Nephron progenitor cell (in vitro differentiated cells): ENCODE results near the gene ZNF609.

ENCODE experiments used
- DNase-seq: peaks from one replicate; pipeline ENCODE4 v3.0.0; 2021
- H3K27ac Mint-ChIP-seq: 2 replicates; pipeline ENCODE4 v1.8.0; 2021; ENCODE audit warnings: mild to moderate bottlenecking, moderate library complexity, mixed read lengths
- H3K27me3 Mint-ChIP-seq: 2 replicates; pipeline ENCODE4 v1.8.0; 2021; ENCODE audit warnings: mild to moderate bottlenecking, low read depth, mixed read lengths; ENCODE audit not compliant: poor library complexity
- H3K36me3 Mint-ChIP-seq: 2 replicates; pipeline ENCODE4 v1.8.0; 2021; ENCODE audit warnings: low read depth, mixed read lengths
- H3K4me1 Mint-ChIP-seq: 2 replicates; pipeline ENCODE4 v1.8.0; 2021; ENCODE audit warnings: mixed read lengths
- H3K4me3 Mint-ChIP-seq: 2 replicates; pipeline ENCODE4 v1.8.0; 2021; ENCODE audit warnings: mild to moderate bottlenecking, moderate library complexity, mixed read lengths
- H3K9me3 Mint-ChIP-seq: 2 replicates; pipeline ENCODE4 v1.8.0; 2021; ENCODE audit warnings: mild to moderate bottlenecking, moderate library complexity, mixed read lengths
- TF ChIP-seq, protein P1 (sequence below): fragments of 200-600 bp; sonication (generic); IDR thresholded peaks from 2 replicates; pipeline ENCODE4 v1.5.0; 2021; ENCODE audit warnings: antibody characterized with exemption

Gene ZNF609

DNA sequence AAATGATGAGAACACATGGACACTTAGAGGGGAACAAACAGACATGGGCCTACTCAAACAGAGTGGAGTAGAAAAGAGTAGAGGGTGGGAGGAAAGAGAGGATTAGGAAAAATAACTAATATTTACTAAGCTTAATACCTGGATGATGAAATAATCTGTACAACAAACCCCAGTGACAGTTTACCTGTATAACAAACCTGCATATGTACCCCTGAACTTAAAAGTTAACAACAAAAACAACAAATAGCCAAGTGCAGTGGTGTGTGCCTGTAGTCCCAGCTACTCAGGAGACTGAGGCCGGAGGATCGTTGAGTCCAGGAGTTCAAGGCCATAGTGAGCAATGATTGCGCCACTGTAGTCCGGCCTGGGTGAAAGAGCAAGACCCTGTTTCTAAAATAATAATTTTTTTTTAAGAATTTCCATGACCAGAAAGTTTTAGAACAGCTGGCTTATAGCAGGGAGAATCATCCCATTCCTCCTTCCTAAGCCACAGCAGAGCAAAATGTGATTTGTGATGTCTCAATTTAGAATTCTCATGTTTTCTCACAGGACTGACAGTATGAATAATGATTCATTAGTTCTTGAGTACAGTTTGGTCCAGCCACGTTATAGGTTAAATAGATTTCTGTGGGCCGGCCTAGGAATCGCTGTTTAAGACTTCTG is 150.0 kb downstream of the ZNF609 start:
- no peak overlapping the region for H3K4me3 Mint-ChIP-seq
- peaks cover 5% of the 10 kb centered on the region for H3K9me3 Mint-ChIP-seq
- no peaks in the 10 kb centered on the region for H3K27me3 Mint-ChIP-seq
- peak overlapping the region; percentile 90 for H3K27ac Mint-ChIP-seq
- TF ChIP-seq, protein P1, sequence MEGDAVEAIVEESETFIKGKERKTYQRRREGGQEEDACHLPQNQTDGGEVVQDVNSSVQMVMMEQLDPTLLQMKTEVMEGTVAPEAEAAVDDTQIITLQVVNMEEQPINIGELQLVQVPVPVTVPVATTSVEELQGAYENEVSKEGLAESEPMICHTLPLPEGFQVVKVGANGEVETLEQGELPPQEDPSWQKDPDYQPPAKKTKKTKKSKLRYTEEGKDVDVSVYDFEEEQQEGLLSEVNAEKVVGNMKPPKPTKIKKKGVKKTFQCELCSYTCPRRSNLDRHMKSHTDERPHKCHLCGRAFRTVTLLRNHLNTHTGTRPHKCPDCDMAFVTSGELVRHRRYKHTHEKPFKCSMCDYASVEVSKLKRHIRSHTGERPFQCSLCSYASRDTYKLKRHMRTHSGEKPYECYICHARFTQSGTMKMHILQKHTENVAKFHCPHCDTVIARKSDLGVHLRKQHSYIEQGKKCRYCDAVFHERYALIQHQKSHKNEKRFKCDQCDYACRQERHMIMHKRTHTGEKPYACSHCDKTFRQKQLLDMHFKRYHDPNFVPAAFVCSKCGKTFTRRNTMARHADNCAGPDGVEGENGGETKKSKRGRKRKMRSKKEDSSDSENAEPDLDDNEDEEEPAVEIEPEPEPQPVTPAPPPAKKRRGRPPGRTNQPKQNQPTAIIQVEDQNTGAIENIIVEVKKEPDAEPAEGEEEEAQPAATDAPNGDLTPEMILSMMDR, result no peak
- peaks cover 23% of the 10 kb centered on the region for H3K36me3 Mint-ChIP-seq
- no peaks in the 10 kb centered on the region for H3K4me1 Mint-ChIP-seq
- no peak for DNase-seq

DNA sequence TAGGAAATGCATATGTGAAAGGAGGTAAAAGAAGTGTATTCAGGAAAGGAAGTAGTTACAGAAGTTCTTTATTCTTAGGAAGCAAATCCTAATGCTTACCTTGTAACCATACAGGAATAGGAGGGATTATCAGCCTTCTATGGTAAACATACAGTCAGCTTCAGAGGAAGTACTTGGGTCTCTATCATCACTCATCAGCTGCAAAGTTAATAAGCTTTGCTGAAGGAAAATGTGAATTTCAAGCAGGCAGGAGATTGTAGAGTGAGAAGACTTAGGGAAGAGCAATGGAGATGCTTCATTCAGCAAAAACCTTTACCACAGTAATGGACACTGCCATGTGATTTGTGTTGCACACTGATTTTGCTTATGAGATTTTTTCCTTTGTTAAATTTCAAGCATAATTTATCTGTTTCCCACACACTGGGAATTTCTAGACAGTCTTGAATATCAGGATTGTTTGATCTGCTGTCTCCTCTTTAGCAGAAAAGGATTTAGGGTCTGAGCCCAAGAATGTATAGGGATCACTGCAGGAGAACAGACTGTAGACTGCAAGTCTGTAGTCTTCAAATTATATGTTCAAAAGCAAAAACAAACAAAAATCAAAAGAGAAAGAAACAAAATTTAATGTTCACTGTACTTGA is 150.8 kb downstream of the ZNF609 start:
- no peak overlapping the region for H3K4me3 Mint-ChIP-seq
- peaks cover 5% of the 10 kb centered on the region for H3K9me3 Mint-ChIP-seq
- H3K4me1 Mint-ChIP-seq, result no peaks in the 10 kb centered on the region
- peaks cover 32% of the 10 kb centered on the region for H3K36me3 Mint-ChIP-seq
- H3K27me3 Mint-ChIP-seq, result no peaks in the 10 kb centered on the region
- TF ChIP-seq, protein P1, result no peak
- H3K27ac Mint-ChIP-seq, result peak overlapping the region; percentile 16
- no peak for DNase-seq

DNA sequence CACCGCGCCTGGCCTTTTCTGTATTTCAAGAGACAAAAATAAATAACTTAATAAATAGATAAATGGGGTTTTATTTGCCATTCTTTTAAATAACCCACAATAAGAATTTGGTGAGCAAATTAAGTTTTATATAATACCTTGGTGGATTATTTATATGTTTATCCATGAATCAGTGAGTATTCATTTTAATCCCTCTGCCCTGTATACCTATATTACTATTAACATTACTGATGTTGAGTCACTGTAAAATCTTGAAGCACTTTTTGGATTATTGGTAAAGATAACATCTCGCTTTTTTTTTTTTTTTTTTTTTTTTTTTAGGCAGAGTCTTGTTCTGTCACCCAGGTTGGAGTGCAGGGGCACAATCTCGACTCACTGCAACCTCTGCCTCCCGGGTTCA is 154.1 kb downstream of the ZNF609 start:
- H3K4me3 Mint-ChIP-seq, result no peak overlapping the region
- DNase-seq, result no peak
- H3K4me1 Mint-ChIP-seq, result peaks cover 20% of the 10 kb centered on the region
- peaks cover 5% of the 10 kb centered on the region for H3K9me3 Mint-ChIP-seq
- H3K27ac Mint-ChIP-seq, result no peak overlapping the region
- H3K27me3 Mint-ChIP-seq, result peaks cover 2% of the 10 kb centered on the region
- H3K36me3 Mint-ChIP-seq, result peaks cover 34% of the 10 kb centered on the region
- TF ChIP-seq, protein P1, result no peak

DNA sequence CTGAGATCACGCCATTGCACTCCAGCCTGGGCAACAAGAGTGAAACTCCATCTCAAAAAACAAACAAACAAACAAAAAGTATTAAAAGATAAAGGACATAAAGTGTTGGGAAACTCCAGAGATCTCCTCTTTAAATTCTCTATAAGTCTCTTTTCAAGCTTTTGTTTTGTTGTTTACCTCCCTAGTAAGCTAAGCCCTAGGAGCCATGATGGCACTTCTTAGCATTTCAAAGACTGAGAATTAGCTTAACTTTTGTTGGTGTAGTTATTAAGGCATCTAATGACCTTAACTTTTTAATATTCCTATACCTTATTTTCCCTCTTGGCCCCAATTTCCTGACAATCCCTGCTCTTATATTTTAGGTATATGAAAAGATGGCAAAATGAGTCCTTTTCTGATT is 157.3 kb downstream of the ZNF609 start:
- Mint-ChIP-seq H3K27ac (peak overlapping the region; percentile 76), H3K4me1 (peaks cover 49% of the 10 kb centered on the region), H3K9me3 (no peaks in the 10 kb centered on the region), H3K36me3 (peaks cover 26% of the 10 kb centered on the region), H3K4me3 (no peak overlapping the region), H3K27me3 (peaks cover 2% of the 10 kb centered on the region)
- no peak for DNase-seq
- TF ChIP-seq, protein P1, result no peak

DNA sequence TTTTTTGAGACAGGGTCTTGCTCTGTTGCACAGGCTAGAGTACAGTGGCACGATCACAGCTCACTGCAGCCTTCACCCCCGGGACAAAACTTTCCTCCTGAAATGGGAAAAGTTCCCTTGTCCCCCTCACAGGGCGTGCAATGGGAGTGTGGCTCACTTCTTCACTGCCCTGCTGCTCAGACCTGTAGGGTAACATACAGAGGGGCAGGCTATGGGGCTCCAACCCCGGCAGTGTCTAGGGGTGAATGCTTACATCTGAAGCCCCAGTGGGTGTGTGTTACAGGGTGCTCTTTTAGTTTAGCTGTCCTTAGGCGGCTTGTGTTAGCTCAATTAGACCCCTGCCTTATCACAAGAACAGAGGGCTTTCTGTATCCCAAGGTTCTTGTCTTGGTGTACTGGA is 157.8 kb downstream of the ZNF609 start:
- TF ChIP-seq, protein P1, result no peak
- DNase-seq, result no peak
- Mint-ChIP-seq H3K9me3 (no peaks in the 10 kb centered on the region), H3K4me1 (peaks cover 52% of the 10 kb centered on the region), H3K27me3 (peaks cover 2% of the 10 kb centered on the region), H3K27ac (peak overlapping the region; percentile 76), H3K4me3 (no peak overlapping the region), H3K36me3 (peaks cover 23% of the 10 kb centered on the region)

DNA sequence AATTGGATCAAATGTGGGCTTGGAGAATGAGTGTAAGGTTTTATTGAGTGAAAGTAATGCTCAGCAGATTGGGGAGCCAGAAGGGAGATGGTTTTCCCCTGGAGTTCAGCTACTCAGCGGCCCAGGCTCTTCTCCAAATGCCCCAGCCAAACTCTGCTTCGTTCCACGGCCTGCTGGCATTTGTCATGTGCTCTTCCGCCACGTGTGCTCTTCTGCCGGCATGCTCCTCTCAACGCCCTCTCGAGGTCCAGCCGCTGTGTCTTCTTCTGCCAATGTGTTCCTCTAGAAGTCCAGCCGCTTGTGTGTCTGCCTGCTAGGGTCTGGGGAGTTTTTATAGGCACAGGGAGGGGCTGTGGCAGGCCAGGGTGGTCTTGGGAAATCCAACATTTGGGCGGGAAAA is 158.2 kb downstream of the ZNF609 start:
- Mint-ChIP-seq H3K27ac (peak overlapping the region; percentile 76), H3K9me3 (no peaks in the 10 kb centered on the region), H3K4me1 (peaks cover 55% of the 10 kb centered on the region), H3K36me3 (peaks cover 21% of the 10 kb centered on the region), H3K27me3 (peaks cover 2% of the 10 kb centered on the region), H3K4me3 (no peak overlapping the region)
- DNase-seq, result no peak
- TF ChIP-seq, protein P1, result no peak
